HG03460 (cell line): ENCODE data around the gene VCX.
"Not testable (repeated sequence)": the region's sequence is repeated elsewhere in the genome, so short reads cannot be mapped to it uniquely, and the experiment has no call there.

Source experiments
- ATAC-seq: cut with Tn5 transposase; IDR thresholded peaks from one replicate; pipeline ENCODE4 v1.9.1; 2021; ENCODE audit not compliant: unreplicated experiment

The VCX gene

GRCh38 chrX:7842871-7843270 is at the start of gene VCX:
Gene VCX, plus strand, starts transcription at chrX:7843171. Its CDS starts 33 bp downstream, at chrX:7843204.
- not testable (repeated sequence) for ATAC-seq

- ATAC-seq: no peak
Measured at GRCh38 chrX:7798327-7798726, 44.6 kb upstream of the VCX start.

- no peak for ATAC-seq
Measured at GRCh38 chrX:7801711-7802110, 41.3 kb upstream of the VCX start.

- ATAC-seq: no peak
Measured at GRCh38 chrX:7815166-7815805, 27.7 kb upstream of the VCX start.

- ATAC-seq: no peak
Measured at GRCh38 chrX:7828594-7828993, 14.4 kb upstream of the VCX start.

GRCh38 chrX:7841084-7841805 is 1.7 kb upstream of the VCX start:
- no peak for ATAC-seq

GRCh38 chrX:7852166-7852565 is 9.2 kb downstream of the VCX start:
- no peak for ATAC-seq

GRCh38 chrX:7872042-7872441 is 29.1 kb downstream of the VCX start:
- no peak for ATAC-seq

- ATAC-seq: no peak
Measured at GRCh38 chrX:7876957-7877356, 34.0 kb downstream of the VCX start.

GRCh38 chrX:7889135-7889534 is 46.2 kb downstream of the VCX start:
- no peak for ATAC-seq

- ATAC-seq: no peak
Measured at GRCh38 chrX:7889680-7890079, 46.7 kb downstream of the VCX start.

GRCh38 chrX:7891928-7892327 is 49.0 kb downstream of the VCX start:
- ATAC-seq: no peak
